OCI-LY7 (cell line): ENCODE results near the gene SPRR5.

Experiments
- CTCF ChIP-seq: fragments of 200-600 bp; sonication (generic); conservative IDR thresholded peaks from 2 replicates; pipeline ENCODE4 v1.5.1; 2014; ENCODE audit warnings: mild to moderate bottlenecking, antibody characterized with exemption, low read length, moderate library complexity, mixed read lengths
- EZH2phosphoT487 ChIP-seq: fragments of 200-600 bp; sonication (generic); IDR thresholded peaks from 2 replicates; pipeline ENCODE4 v1.6.1; 2018; ENCODE audit warnings: low read depth, borderline replicate concordance, mild to moderate bottlenecking, mixed run types, antibody characterized with exemption, low read length, moderate library complexity, mixed read lengths

DNA sequence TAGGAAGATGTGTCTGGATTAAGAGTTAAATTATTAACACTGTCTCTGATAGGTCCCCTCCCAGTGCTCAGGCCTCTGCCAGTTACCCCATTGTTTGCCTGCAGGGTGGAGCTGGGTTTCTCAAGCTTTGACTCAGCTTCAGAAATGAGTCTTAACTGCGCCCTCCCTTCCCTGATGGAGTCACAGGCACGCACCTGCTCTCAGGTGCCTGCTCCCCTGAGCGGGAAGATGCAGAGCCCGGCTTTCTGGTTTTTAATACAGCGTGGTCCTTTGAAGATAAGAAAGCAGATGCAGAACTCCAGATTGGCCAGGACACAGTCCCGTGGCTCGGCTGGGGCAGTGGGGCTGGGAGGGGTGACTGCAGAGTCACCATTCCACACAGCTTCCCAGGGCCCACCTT is 20.2 kb downstream of the SPRR5 start:
- no peak for TF ChIP-seq CTCF
- TF ChIP-seq EZH2phosphoT487 = no peak
